ENCODE results near the gene ST6GALNAC5.

DNA sequence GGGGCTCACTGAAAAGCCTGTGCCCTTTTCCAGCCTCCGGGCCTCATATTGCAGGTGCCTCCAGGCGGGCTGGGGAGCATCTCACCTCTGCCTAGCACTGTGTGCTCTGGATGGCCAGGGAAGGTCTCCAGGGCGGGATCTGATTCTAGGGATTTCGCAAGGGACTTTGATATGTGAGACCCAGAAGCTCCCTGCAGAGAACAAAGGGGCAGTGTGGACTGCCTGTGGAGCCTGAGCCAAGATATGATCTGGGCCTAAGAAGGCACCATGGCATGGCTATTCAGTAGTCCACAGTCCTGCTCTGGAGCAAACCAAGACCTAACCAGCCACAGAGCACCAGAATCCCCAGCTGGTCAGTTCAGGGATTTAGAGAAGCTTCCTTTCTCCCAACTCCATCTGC lies 157.2 kb downstream of the ST6GALNAC5 start:
- TF ChIP-seq, protein P1, sequence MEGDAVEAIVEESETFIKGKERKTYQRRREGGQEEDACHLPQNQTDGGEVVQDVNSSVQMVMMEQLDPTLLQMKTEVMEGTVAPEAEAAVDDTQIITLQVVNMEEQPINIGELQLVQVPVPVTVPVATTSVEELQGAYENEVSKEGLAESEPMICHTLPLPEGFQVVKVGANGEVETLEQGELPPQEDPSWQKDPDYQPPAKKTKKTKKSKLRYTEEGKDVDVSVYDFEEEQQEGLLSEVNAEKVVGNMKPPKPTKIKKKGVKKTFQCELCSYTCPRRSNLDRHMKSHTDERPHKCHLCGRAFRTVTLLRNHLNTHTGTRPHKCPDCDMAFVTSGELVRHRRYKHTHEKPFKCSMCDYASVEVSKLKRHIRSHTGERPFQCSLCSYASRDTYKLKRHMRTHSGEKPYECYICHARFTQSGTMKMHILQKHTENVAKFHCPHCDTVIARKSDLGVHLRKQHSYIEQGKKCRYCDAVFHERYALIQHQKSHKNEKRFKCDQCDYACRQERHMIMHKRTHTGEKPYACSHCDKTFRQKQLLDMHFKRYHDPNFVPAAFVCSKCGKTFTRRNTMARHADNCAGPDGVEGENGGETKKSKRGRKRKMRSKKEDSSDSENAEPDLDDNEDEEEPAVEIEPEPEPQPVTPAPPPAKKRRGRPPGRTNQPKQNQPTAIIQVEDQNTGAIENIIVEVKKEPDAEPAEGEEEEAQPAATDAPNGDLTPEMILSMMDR (tag by site-specific recombination; IDR thresholded peaks at IDR 0.05), result no peak
- TF ChIP-seq ZNF140 (tag by site-specific recombination; IDR thresholded peaks at IDR 0.05) (no peak), ZNF707 (tag by site-specific recombination; IDR thresholded peaks at IDR 0.05) (no peak), ZNF624 (tag by site-specific recombination; IDR thresholded peaks at IDR 0.05) (no peak)
- TF ChIP-seq, protein P2, sequence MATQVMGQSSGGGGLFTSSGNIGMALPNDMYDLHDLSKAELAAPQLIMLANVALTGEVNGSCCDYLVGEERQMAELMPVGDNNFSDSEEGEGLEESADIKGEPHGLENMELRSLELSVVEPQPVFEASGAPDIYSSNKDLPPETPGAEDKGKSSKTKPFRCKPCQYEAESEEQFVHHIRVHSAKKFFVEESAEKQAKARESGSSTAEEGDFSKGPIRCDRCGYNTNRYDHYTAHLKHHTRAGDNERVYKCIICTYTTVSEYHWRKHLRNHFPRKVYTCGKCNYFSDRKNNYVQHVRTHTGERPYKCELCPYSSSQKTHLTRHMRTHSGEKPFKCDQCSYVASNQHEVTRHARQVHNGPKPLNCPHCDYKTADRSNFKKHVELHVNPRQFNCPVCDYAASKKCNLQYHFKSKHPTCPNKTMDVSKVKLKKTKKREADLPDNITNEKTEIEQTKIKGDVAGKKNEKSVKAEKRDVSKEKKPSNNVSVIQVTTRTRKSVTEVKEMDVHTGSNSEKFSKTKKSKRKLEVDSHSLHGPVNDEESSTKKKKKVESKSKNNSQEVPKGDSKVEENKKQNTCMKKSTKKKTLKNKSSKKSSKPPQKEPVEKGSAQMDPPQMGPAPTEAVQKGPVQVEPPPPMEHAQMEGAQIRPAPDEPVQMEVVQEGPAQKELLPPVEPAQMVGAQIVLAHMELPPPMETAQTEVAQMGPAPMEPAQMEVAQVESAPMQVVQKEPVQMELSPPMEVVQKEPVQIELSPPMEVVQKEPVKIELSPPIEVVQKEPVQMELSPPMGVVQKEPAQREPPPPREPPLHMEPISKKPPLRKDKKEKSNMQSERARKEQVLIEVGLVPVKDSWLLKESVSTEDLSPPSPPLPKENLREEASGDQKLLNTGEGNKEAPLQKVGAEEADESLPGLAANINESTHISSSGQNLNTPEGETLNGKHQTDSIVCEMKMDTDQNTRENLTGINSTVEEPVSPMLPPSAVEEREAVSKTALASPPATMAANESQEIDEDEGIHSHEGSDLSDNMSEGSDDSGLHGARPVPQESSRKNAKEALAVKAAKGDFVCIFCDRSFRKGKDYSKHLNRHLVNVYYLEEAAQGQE (tag by site-specific recombination; IDR thresholded peaks at IDR 0.05), result no peak
